H1 (cell line): Measurements from ENCODE around the gene RIPK4. TPM values are rescaled to one million over a fixed set of nuclear protein-coding genes. Genes with fewer than 3 reads are reported as not detected.
"Not testable (repeated sequence)": the region's sequence is repeated elsewhere in the genome, so short reads cannot be mapped to it uniquely, and the experiment has no call there.

Experiments
- CTCF ChIA-PET: fragments of 300-600 bp; sonication (Branson Sonifier 250); formaldehyde crosslinking; loops from one replicate; lab custom pipeline; 2021; ENCODE audit not compliant: partially characterized antibody; lab: Charles Lee
- POLR2A ChIA-PET: fragments of 300-600 bp; sonication (Branson Sonifier 250); formaldehyde crosslinking; loops from one replicate; lab custom pipeline; 2021; ENCODE audit warnings: inconsistent platforms; ENCODE audit not compliant: partially characterized antibody; lab: Charles Lee
- DNase-seq, 2 experiments: peaks; one replicate each; pipeline versions ENCODE4 v3.0.0 to v3.0.0-alpha.2; 2010 to 2022; ENCODE audit warnings: low spot score in 2 of 2, low read depth in 1 of 2, mixed read lengths in 1 of 2
- FAIRE-seq: peaks from 2 replicates; lab custom pipeline; 2011; peaks lifted over from hg19 to GRCh38; lab: Jason Lieb, UNC
- H2AFZ ChIP-seq: 2 replicates; pipeline ENCODE4 v1.8.1; 2012; ENCODE audit warnings: low read length, inconsistent platforms
- H2AK5ac ChIP-seq: 2 replicates; pipeline ENCODE4 v1.6.1; 2013; ENCODE audit warnings: low read depth, low read length
- H2BK120ac ChIP-seq: replicated peaks from 2 replicates; pipeline ENCODE3; 2013; ENCODE audit warnings: low read depth, low read length, inconsistent platforms
- H2BK12ac ChIP-seq: 2 replicates; pipeline ENCODE4 v1.6.1; 2013; ENCODE audit warnings: low read depth, low read length
- H2BK15ac ChIP-seq: 2 replicates; pipeline ENCODE4 v1.6.1; 2013; ENCODE audit warnings: low read length
- H2BK20ac ChIP-seq: 2 replicates; pipeline ENCODE4 v1.6.1; 2013; ENCODE audit warnings: low read length
- H2BK5ac ChIP-seq: 2 replicates; pipeline ENCODE4 v1.6.1; 2013; ENCODE audit warnings: low read depth, low read length
- H3K14ac ChIP-seq: 2 replicates; pipeline ENCODE4 v1.6.1; 2013; ENCODE audit warnings: inconsistent platforms; ENCODE audit not compliant: insufficient read length
- H3K18ac ChIP-seq: 2 replicates; pipeline ENCODE4 v1.6.1; 2013; ENCODE audit warnings: low read length; ENCODE audit errors: extremely low read depth
- H3K23ac ChIP-seq: 2 replicates; pipeline ENCODE4 v1.6.1; 2013; ENCODE audit warnings: inconsistent platforms; ENCODE audit not compliant: insufficient read length
- H3K23me2 ChIP-seq: 2 replicates; pipeline ENCODE4 v1.6.1; 2013; ENCODE audit warnings: low read depth, low read length
- H3K27ac ChIP-seq: 2 replicates; pipeline ENCODE4 v1.6.1; 2011; ENCODE audit warnings: low read depth, low read length, inconsistent platforms
- H3K27me3 ChIP-seq, 4 experiments: replicated peaks in 1 of 4; 1 replicate in 1 of 4; 2 replicates in 3 of 4; pipeline versions ENCODE4 v1.6.1 to v1.8.1; 2011 to 2013; ENCODE audit warnings: low read length in 3 of 4, mild to moderate bottlenecking in 3 of 4, inconsistent platforms in 2 of 4, mixed read lengths in 2 of 4, moderate library complexity in 1 of 4; ENCODE audit not compliant: control insufficient read depth in 3 of 4, insufficient read depth in 3 of 4; ENCODE audit errors: extremely low read depth in 1 of 4
- H3K36me3 ChIP-seq, 4 experiments: 2 replicates each; pipeline versions ENCODE4 v1.6.1 to v1.8.1; 2011 to 2013; ENCODE audit warnings: mild to moderate bottlenecking in 4 of 4, low read length in 3 of 4, moderate library complexity in 2 of 4, control low read depth in 1 of 4, inconsistent platforms in 1 of 4; ENCODE audit not compliant: insufficient read depth in 4 of 4, control insufficient read depth in 2 of 4
- H3K4ac ChIP-seq: replicated peaks from 2 replicates; pipeline ENCODE3; 2013; ENCODE audit warnings: low read length, low read depth, mixed read lengths, inconsistent platforms; ENCODE audit not compliant: insufficient read length
- H3K4me1 ChIP-seq, 4 experiments: replicated peaks in 1 of 4; 1 replicate in 1 of 4; 2 replicates in 3 of 4; pipeline versions ENCODE4 v1.6.1 to v1.8.1; 2011 to 2013; ENCODE audit warnings: low read length in 3 of 4, inconsistent platforms in 2 of 4, mixed read lengths in 1 of 4; ENCODE audit not compliant: insufficient read depth in 4 of 4, control insufficient read depth in 3 of 4
- H3K4me2 ChIP-seq, 2 experiments: 2 replicates each; pipeline versions ENCODE4 v1.6.1 to v1.8.1; 2011 to 2013; ENCODE audit warnings: low read depth in 2 of 2, low read length in 2 of 2, control low read depth in 1 of 2, inconsistent platforms in 1 of 2, mild to moderate bottlenecking in 1 of 2; ENCODE audit not compliant: insufficient read depth in 1 of 2
- H3K4me3 ChIP-seq, 4 experiments: fragments of 200-600, 300-600 bp in 1 of 4; sonication (generic), shearing (Covaris generic), sonication (Bioruptor Twin) in 1 of 4; 2 replicates each; pipeline versions ENCODE4 v1.5.1 to v1.8.1; 2011 to 2016; ENCODE audit warnings: low read length in 4 of 4, low read depth in 3 of 4, control low read depth in 2 of 4, inconsistent platforms in 2 of 4, mild to moderate bottlenecking in 2 of 4, mixed read lengths in 1 of 4, moderate library complexity in 1 of 4; ENCODE audit not compliant: insufficient read depth in 2 of 4; ENCODE audit errors: extremely low read depth in 1 of 4
- H3K56ac ChIP-seq: replicated peaks from 2 replicates; pipeline ENCODE3; 2013; ENCODE audit warnings: low read depth, mild to moderate bottlenecking, mixed read lengths, low read length, inconsistent platforms; ENCODE audit not compliant: insufficient read length
- H3K79me1 ChIP-seq: 2 replicates; pipeline ENCODE4 v1.6.1; 2013; ENCODE audit warnings: low read depth, low read length, control low read depth
- H3K79me2 ChIP-seq, 2 experiments: 2 replicates each; pipeline versions ENCODE4 v1.6.1 to v1.8.1; 2012 to 2013; ENCODE audit warnings: low read length in 2 of 2, mild to moderate bottlenecking in 2 of 2, inconsistent platforms in 1 of 2; ENCODE audit not compliant: insufficient read depth in 2 of 2, control insufficient read depth in 1 of 2
- H3K9ac ChIP-seq, 4 experiments: replicated peaks in 1 of 4; 1 replicate in 1 of 4; 2 replicates in 3 of 4; pipeline versions ENCODE4 v1.6.1 to v1.8.1; 2011 to 2013; ENCODE audit warnings: low read depth in 3 of 4, low read length in 3 of 4, control low read depth in 2 of 4, mild to moderate bottlenecking in 2 of 4, moderate library complexity in 2 of 4, inconsistent platforms in 1 of 4; ENCODE audit errors: extremely low read depth in 1 of 4
- H3K9me3 ChIP-seq, 2 experiments: 2 replicates each; pipeline versions ENCODE4 v1.6.1 to v1.8.1; 2012 to 2013; ENCODE audit warnings: mild to moderate bottlenecking in 2 of 2, moderate library complexity in 2 of 2, control low read depth in 1 of 2, inconsistent platforms in 1 of 2, low read depth in 1 of 2, low read length in 1 of 2, mixed read lengths in 1 of 2; ENCODE audit not compliant: insufficient read depth in 2 of 2
- H4K20me1 ChIP-seq, 2 experiments: replicated peaks in 1 of 2; 2 replicates each; pipeline versions ENCODE3 to v1.8.1; 2011 to 2013; ENCODE audit warnings: inconsistent platforms in 2 of 2, low read length in 2 of 2, mild to moderate bottlenecking in 1 of 2; ENCODE audit not compliant: insufficient read depth in 2 of 2, control insufficient read depth in 1 of 2
- H4K5ac ChIP-seq: 2 replicates; pipeline ENCODE4 v1.6.1; 2013; ENCODE audit warnings: low read length, low read depth, mixed read lengths, inconsistent platforms; ENCODE audit not compliant: insufficient read length
- H4K8ac ChIP-seq: 2 replicates; pipeline ENCODE4 v1.8.0; 2013; ENCODE audit warnings: mild to moderate bottlenecking, moderate library complexity, low read length, inconsistent platforms; ENCODE audit not compliant: insufficient read depth; ENCODE audit errors: extremely low read depth
- H4K91ac ChIP-seq: replicated peaks from 2 replicates; pipeline ENCODE3; 2013; ENCODE audit warnings: low read length, mixed read lengths, inconsistent platforms; ENCODE audit not compliant: insufficient read length
- WGBS, 2 experiments: shearing (Covaris generic) in 1 of 2; methylation state at CpG; one replicate each; pipeline versions ENCODE4 v1.1.6 to v1.1.7; 2013 to 2015; ENCODE audit warnings: low lambda C conversion rate in 2 of 2, mixed read lengths in 2 of 2, inconsistent platforms in 1 of 2, low coverage in 1 of 2, missing lambda C conversion rate in 1 of 2; ENCODE audit not compliant: insufficient replicate concordance in 2 of 2, insufficient coverage in 1 of 2, insufficient read length in 1 of 2; ENCODE audit errors: extremely low coverage in 1 of 2, missing lambda C conversion rate in 1 of 2; 5-methylcytosine and 5-hydroxymethylcytosine counted together
- polyA plus RNA-seq, 7 experiments: library from polyadenylated mRNA; depleted of rRNA in 3 of 7; stranded (reverse) in 5 of 7; unstranded in 2 of 7; fragments of >200 nt in 5 of 7; fragments of 200-250 nt in 2 of 7; gene quantifications; 1 replicate in 5 of 7; 2 replicates in 1 of 7; 4 replicates in 1 of 7; pipeline versions ENCODE4 v1.2.1 to v1.2.3, GENCODE V29; 2011 to 2013; ENCODE audit warnings: missing spikeins in 2 of 7, mixed read lengths in 2 of 7
- total RNA-seq: library from RNA; stranded (reverse); fragmentation: NEBNext Ultra II Directional; extraction: Animal tissue kit (Norgen Biotek cat#: 25700); gene quantifications from 2 replicates; pipeline ENCODE4 v1.2.1, GENCODE V29; 2021

RIPK4 gene
- total and polyA plus RNA-seq, 2 of the 8 experiments (the other 6 are each of a cell fraction or from before 2014, with no cell fraction given): 2.7 to 5.6 TPM

GRCh38 chr21:41694042-41694441 lies 72.8 kb downstream of the RIPK4 start:
- H3K4ac ChIP-seq, DNase-seq, H3K23me2 ChIP-seq, H4K20me1 ChIP-seq, H3K14ac ChIP-seq, H2BK20ac ChIP-seq, H3K79me1 ChIP-seq, H3K18ac ChIP-seq, H2BK15ac ChIP-seq, H2AK5ac ChIP-seq, H3K4me3 ChIP-seq, H2BK5ac ChIP-seq, POLR2A ChIA-PET, H3K9me3 ChIP-seq, H2AFZ ChIP-seq, FAIRE-seq, H4K5ac ChIP-seq, H3K23ac ChIP-seq, H3K27me3 ChIP-seq, H3K4me1 ChIP-seq, H3K4me2 ChIP-seq, H3K56ac ChIP-seq, H3K36me3 ChIP-seq, H2BK12ac ChIP-seq, H3K9ac ChIP-seq, H4K8ac ChIP-seq, H3K27ac ChIP-seq, H2BK120ac ChIP-seq, H3K79me2 ChIP-seq, H4K91ac ChIP-seq: not testable (repeated sequence)
- CTCF ChIA-PET: interaction anchor here (2.4 kb wide), 1 partner anchor 82 kb away, joined by 6 read pairs; no protein-coding TSS in a partner anchor
- 76 to 93% methylated on average over 1 to 4 of the region's 4 CpGs for WGBS, 2 experiments
